SK-N-MC (cell line): Measurements from ENCODE around the gene CDH16.

Experiments
- EZH2 ChIP-seq: fragments of 200-600 bp; sonication (generic); IDR thresholded peaks from one replicate; pipeline ENCODE4 v1.6.1; 2017; ENCODE audit warnings: antibody characterized with exemption
- FOXP2 ChIP-seq: optimal IDR thresholded peaks from 2 replicates; pipeline ENCODE3; 2011; ENCODE audit warnings: mild to moderate bottlenecking, moderate library complexity; ENCODE audit not compliant: insufficient read depth; ENCODE audit errors: extremely low read length, control extremely low read depth
- POLR2AphosphoS5 ChIP-seq: IDR thresholded peaks from 2 replicates; pipeline ENCODE4 v1.6.1; 2012; ENCODE audit warnings: mild to moderate bottlenecking, low read depth, low read length, borderline replicate concordance

- TF ChIP-seq POLR2AphosphoS5 (no peak), EZH2 (no peak), FOXP2 (no peak)
Observed at GRCh38 chr16:66908116-66908515, 10.6 kb downstream of the CDH16 start.
